Stimulated activated CD4-positive, alpha-beta T cell treated with anti-CD3 and anti-CD28 coated beads, Interleukin-15, amount 100 ng/mL, for 48 hours (primary cell): ENCODE results near the gene SPATA45.

ENCODE experiments used
- DNase-seq, 2 donors: peaks; one replicate each; pipeline ENCODE4 v3.0.0-alpha.2; 2020; ENCODE audit warnings: low read depth in 2 of 2

The SPATA45 gene

DNA sequence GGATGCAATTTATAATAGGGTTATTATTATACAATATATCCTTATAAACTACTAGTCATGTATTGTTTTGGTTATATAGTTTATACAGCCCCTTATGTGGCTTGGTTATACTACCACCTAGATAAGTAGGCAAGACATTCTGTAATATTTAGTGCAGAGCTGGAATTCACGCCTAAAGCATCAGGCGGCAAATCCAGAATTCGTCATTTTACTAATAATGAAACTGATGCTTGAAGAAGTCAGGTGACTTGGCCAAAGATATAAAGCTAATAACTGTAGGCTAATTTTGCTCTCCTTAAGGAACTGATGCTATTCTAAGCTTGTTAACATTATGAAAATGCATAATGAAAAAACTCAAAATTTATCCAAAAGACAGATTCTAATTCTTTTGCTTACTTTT, 66.7 kb downstream of the SPATA45 start:
- no peak for DNase-seq
